Heart left ventricle (tissue), 16 donors: ENCODE results near the gene CYP4Z1. TPM values are rescaled to one million over a fixed set of nuclear protein-coding genes. Genes with fewer than 3 reads are reported as not detected.
"Not testable (repeated sequence)": the region's sequence is repeated elsewhere in the genome, so short reads cannot be mapped to it uniquely, and the experiment has no call there.

ENCODE experiments used
- ATAC-seq, 4 donors: fragments of 200-7000 bp; cut with Tn5 transposase; one replicate each; pipeline ENCODE4 v1.9.1; 2020 to 2022; ENCODE audit warnings: moderate library complexity in 4 of 4, mild to moderate bottlenecking in 3 of 4, moderate number of reproducible peaks in 1 of 4
- DNase-seq, 5 donors: peaks; one replicate each; pipeline ENCODE4 v3.0.0-alpha.2; 2020
- H3K27ac ChIP-seq, 12 donors: fragments of 200-600 bp; sonication (generic) in 4 of 12; one replicate each; pipeline versions ENCODE4 v1.5.0 to v1.8.0; 2016 to 2022; ENCODE audit warnings: mild to moderate bottlenecking in 2 of 12
- H3K27me3 ChIP-seq, 9 donors: fragments of 200-600 bp; sonication (generic) in 2 of 9; one replicate each; pipeline versions ENCODE4 v1.5.1 to v1.8.0; 2016 to 2022; ENCODE audit warnings: mild to moderate bottlenecking in 3 of 9
- H3K36me3 ChIP-seq, 9 donors: fragments of 200-600 bp; sonication (generic) in 2 of 9; one replicate each; pipeline versions ENCODE4 v1.5.0 to v1.8.0; 2018 to 2022; ENCODE audit warnings: mild to moderate bottlenecking in 2 of 9
- H3K4me1 ChIP-seq, 12 donors: fragments of 200-600 bp; sonication (generic) in 4 of 12; one replicate each; pipeline versions ENCODE4 v1.5.0 to v1.8.0; 2016 to 2022; ENCODE audit warnings: mild to moderate bottlenecking in 3 of 12
- H3K4me3 ChIP-seq, 12 donors: fragments of 200-600 bp; sonication (generic) in 4 of 12; one replicate each; pipeline versions ENCODE4 v1.5.0 to v1.8.0; 2017 to 2022; ENCODE audit warnings: mild to moderate bottlenecking in 9 of 12, moderate library complexity in 4 of 12
- H3K9me3 ChIP-seq, 12 donors: fragments of 200-600 bp; sonication (generic) in 4 of 12; one replicate each; pipeline versions ENCODE4 v1.5.0 to v1.8.0; 2016 to 2022; ENCODE audit warnings: mild to moderate bottlenecking in 1 of 12
- POLR2A ChIP-seq, 2 donors: fragments of 450-650 bp; IDR thresholded peaks; one replicate each; pipeline ENCODE4 v1.6.1; 2017; ENCODE audit warnings: antibody characterized with exemption in 2 of 2, mild to moderate bottlenecking in 2 of 2, moderate library complexity in 2 of 2
- WGBS, 4 donors: extraction: QIAGEN DNeasy Blood & Tissue Kit in 2 of 4; methylation state at CpG; one replicate each; pipeline versions ENCODE4 v1.1.5 to v1.1.7; 2013 to 2018; 5-methylcytosine and 5-hydroxymethylcytosine counted together
- intact Hi-C, 10 donors: fragments of 100-400 bp; cut with DNase I; formaldehyde crosslinking; loops; one replicate each; pipeline versions ENCODE4 v1.11.1 to v1.14.2; 2022
- polyA plus RNA-seq, 2 donors: library from polyadenylated mRNA; stranded (reverse); fragments of 200-250 nt; gene quantifications; one replicate each; pipeline ENCODE4 v1.2.3, GENCODE V29; 2013
- total RNA-seq, 9 donors: library from RNA; depleted of rRNA in 2 of 9; stranded (reverse); fragments of >200 nt in 2 of 9; fragmentation: NEBNext Ultra II Directional in 3 of 9; extraction: Animal tissue kit (Norgen Biotek cat#: 25700) in 3 of 9; gene quantifications; one replicate each; pipeline versions ENCODE4 v1.1.0 to v1.2.4, GENCODE V29; 2016 to 2023
- TF ChIP-seq, protein P1 (sequence below), 12 donors: fragments of 200-600 bp; sonication (generic) in 4 of 12; IDR thresholded peaks; one replicate each; pipeline versions ENCODE4 v1.5.0 to v1.8.0; 2018 to 2022; ENCODE audit warnings: antibody characterized with exemption in 12 of 12, mild to moderate bottlenecking in 5 of 12
- donor health status: ischemic (EF 13 %, LVEDD 7.1; RV severe dilation, severe dysfunction).
- donor health status: healthy with polysubstance abuse.
- donor health status: DM: no; HTN: yes; CAD: no.
- donor health status: DM: no; HTN: no; CAD: no.
- donor health status: ischemic (EF 25% LVEDD 6.9; RV normal size, moderate dysfunction).
- donor health status: ischemic (EF 25% LVEDD 5.7; RV mildly dilated, moderate dysfunction).
- donor health status: healthy.
- donor health status: DM: yes; HTN: yes; CAD: no.
- donor health status: ischemic (EF 35%, LVEDD 5.7; RV mildly dilated, moderate dysfunction).
- donor health status: nonischemic (EF 11% LVEDD 7.7; RV severe dilation, severe dysfunction).
- donor health status: DM: yes; HTN: yes; CAD: no.
- donor health status: PGD.
- donor health status: ischemic (EF 29% LVEDD 5.4; RV normal size, mild dysfunction).
- donor health status: nonischemic (EF 23%, LVEDD 6.1; RV moderate dilation, normal function).

The CYP4Z1 gene
- total and polyA plus RNA-seq, 11 donors, result 0.04 to 0.79 (median 0.31) TPM; not detected in 2

DNA sequence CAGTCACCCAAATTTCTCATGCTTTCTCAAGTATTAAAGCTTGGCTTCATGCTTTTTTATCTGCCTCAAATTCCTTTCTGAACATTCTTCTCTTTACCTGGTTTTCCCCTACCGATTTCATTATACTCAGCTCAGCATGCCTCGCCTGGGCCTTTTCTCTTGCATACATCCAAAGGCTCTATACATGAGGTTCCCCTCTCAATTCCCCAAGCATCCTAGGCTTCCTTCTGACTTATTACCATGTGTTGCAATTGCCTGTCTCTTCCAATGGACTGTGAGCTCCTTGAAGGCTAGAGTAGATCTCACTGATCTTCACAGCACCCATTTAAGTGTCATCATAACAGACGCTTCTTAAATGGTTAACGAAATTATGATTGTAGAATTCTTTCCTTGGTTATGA is 46.1 kb downstream of the CYP4Z1 start:
- no peak for DNase-seq
- no peaks in the 10 kb centered on the region for H3K4me1 ChIP-seq
- H3K27me3 ChIP-seq, result no peaks in the 10 kb centered on the region
- H3K36me3 ChIP-seq, result no peaks in the 10 kb centered on the region
- 82 to 90% (median 87%) methylated on average over 4 of the region's 4 CpGs for WGBS, 4 donors
- no peak for ATAC-seq
- H3K27ac ChIP-seq, result no peak overlapping the region
- H3K9me3 ChIP-seq, result peaks cover 0 to 5% (median 0%) of the 10 kb centered on the region in 12 donors
- intact Hi-C loops, result no loop called here
- TF ChIP-seq POLR2A (IDR thresholded peaks at IDR 0.05), result no peak
- TF ChIP-seq, protein P1, sequence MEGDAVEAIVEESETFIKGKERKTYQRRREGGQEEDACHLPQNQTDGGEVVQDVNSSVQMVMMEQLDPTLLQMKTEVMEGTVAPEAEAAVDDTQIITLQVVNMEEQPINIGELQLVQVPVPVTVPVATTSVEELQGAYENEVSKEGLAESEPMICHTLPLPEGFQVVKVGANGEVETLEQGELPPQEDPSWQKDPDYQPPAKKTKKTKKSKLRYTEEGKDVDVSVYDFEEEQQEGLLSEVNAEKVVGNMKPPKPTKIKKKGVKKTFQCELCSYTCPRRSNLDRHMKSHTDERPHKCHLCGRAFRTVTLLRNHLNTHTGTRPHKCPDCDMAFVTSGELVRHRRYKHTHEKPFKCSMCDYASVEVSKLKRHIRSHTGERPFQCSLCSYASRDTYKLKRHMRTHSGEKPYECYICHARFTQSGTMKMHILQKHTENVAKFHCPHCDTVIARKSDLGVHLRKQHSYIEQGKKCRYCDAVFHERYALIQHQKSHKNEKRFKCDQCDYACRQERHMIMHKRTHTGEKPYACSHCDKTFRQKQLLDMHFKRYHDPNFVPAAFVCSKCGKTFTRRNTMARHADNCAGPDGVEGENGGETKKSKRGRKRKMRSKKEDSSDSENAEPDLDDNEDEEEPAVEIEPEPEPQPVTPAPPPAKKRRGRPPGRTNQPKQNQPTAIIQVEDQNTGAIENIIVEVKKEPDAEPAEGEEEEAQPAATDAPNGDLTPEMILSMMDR (IDR thresholded peaks at IDR 0.05), result no peak
- H3K4me3 ChIP-seq, result no peak overlapping the region

DNA sequence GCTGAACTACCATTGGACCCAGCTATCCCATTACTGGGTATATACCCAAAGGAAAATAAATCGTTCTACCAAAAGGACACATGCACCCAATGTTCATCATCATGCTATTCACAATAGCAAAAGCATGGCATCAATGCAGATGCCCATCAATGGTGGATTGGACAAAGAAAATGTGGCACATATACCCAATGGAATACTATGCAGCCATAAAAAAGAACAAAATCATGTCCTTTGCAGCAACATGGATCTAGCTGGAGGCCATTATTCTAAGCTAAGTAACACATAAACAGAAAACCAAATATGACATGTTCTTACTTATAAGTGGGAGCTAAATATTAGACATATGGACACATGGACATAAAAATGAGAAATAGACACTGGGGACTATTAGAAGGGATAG is 54.0 kb downstream of the CYP4Z1 start:
- WGBS, 4 donors, result 71 to 85% (median 78%) methylated on average over 1 of the region's 1 CpG
- H3K27me3 ChIP-seq, H3K36me3 ChIP-seq, ATAC-seq, intact Hi-C loops, DNase-seq, H3K4me1 ChIP-seq, H3K27ac ChIP-seq, H3K4me3 ChIP-seq: not testable (repeated sequence)
- H3K9me3 ChIP-seq, result peaks cover 0 to 11% (median 0%) of the 10 kb centered on the region in 12 donors

DNA sequence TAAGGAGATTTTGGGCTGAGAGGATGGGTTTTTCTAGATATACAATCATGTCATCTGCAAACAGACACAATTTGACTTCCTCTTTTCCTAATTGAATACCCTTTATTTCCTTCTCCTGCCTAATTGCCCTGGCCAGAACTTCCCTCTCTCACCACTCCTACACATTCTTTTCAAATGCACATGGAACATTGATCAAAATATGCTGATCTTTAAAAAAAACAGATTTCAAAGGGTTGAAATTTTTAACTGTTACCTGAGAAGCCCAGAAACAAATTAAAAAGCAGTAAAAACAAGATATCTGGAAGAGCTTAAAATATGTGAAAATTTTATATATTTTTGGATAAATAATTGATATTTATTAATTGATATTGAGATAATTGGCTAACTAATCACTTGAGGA is 57.8 kb downstream of the CYP4Z1 start:
- DNase-seq, H3K27me3 ChIP-seq, H3K27ac ChIP-seq, intact Hi-C loops, H3K4me1 ChIP-seq, H3K36me3 ChIP-seq, H3K4me3 ChIP-seq, ATAC-seq: not testable (repeated sequence)
- peaks cover 0 to 11% (median 3%) of the 10 kb centered on the region in 12 donors for H3K9me3 ChIP-seq

DNA sequence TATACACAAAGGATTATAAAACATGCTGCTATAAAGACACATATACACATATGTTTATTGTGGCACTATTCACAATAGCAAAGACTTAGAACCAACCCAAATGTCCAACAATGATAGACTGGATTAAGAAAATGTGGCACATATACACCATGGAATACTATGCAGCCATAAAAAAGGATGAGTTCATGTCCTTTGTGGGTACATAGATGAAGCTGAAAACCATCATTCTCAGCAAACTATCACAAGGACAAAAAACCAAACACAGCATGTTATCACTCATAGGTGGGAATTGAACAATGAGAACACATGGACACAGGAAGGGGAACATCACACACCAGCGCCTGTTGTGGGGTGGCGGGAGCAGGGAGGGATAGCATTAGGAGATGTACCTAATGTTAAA is 60.0 kb downstream of the CYP4Z1 start:
- H3K27ac ChIP-seq, DNase-seq, intact Hi-C loops, H3K4me1 ChIP-seq, ATAC-seq, H3K36me3 ChIP-seq, H3K9me3 ChIP-seq, H3K27me3 ChIP-seq, H3K4me3 ChIP-seq: not testable (repeated sequence)
- 90 to 98% (median 92%) methylated on average over 2 of the region's 2 CpGs for WGBS, 4 donors

DNA sequence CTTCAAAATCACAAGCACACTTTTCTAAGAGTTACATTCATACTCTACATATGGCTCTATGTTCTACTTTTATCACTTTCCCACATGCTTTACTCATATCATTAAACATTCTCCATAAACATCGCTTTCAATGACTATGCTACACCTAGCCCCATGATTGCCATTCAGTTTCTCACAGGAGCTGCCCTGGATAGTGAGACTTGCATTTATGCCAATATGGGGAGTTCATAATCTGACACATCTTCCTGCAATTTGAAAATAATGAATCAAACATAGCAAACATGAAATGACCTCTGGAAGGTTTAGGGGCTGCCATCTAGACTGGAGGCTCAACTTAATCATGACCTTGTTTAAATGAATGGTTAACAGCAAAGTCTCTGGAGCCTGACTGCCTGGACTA is 61.2 kb downstream of the CYP4Z1 start:
- 89 to 100% (median 95%) methylated on average over 1 of the region's 1 CpG for WGBS, 4 donors
- H3K9me3 ChIP-seq, result peaks cover 0 to 5% (median 0%) of the 10 kb centered on the region in 12 donors
- no peaks in the 10 kb centered on the region for H3K4me1 ChIP-seq
- TF ChIP-seq, protein P1 (IDR thresholded peaks at IDR 0.05), result no peak
- no peak for TF ChIP-seq POLR2A (IDR thresholded peaks at IDR 0.05)
- peaks cover 0 to 4% (median 0%) of the 10 kb centered on the region in 9 donors for H3K27me3 ChIP-seq
- intact Hi-C loops, result no loop called here
- H3K4me3 ChIP-seq, result no peak overlapping the region
- DNase-seq (no peak), ATAC-seq (no peak)
- H3K36me3 ChIP-seq, result no peaks in the 10 kb centered on the region
- H3K27ac ChIP-seq, result no peak overlapping the region

DNA sequence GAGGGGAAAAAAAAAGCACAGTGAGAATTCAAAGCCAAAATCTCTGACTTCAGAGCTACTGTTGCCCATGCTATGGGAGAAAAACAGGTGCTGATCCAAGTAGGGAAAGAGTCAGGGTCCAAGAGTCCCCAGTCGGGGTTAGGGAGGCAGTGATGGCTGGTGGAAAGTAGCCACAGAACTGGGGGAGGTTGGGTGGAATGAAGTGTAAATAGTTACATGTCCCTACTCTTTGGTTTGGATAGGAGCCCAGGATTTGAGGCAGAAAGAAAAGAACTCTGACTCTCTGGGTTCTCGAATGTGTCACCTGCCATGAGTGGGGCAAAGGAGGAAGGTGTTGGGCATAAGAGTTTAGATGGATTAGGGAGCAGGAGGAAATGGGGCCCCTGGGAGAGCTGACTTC is 61.8 kb downstream of the CYP4Z1 start:
- H3K4me1 ChIP-seq, intact Hi-C loops, H3K27me3 ChIP-seq, H3K36me3 ChIP-seq, H3K9me3 ChIP-seq, ATAC-seq, DNase-seq, H3K4me3 ChIP-seq, H3K27ac ChIP-seq: not testable (repeated sequence)
- WGBS, 4 donors, result 63 to 80% (median 70%) methylated on average over 2 of the region's 2 CpGs

DNA sequence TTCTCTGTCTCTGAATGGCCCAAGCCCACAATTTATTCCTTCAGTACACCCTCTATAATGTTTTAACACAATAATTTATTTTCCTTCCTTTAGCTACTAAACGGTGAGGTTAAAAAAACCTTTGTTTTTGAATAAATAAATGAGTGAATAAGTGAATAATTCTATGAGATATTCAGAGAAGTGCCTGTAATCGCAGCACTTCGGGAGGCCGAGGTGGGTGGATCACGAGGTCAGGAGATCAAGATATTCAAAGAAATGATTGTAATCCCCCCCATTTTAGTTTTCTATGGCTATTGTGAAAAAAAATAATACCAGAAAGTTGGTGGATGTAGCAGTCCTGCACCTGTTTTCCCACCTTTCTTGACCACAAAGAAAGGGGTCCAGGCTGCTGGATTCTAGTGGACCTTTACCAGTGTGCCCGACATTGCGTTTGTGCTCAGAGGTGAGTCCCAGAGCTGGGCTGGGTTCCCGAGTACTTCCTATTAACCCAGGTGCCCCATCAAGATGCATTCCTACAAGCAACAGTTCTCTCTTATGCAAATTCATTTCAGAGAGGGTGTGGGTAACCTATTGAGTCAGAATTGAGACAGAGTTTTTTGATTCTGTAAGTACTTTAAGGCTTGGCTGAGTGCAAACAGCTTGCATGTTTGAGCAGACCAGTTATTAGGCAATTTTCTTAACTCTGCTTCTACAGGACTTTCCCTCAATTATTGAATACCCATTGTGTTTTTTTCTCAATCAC is 62.6 kb downstream of the CYP4Z1 start:
- H3K27me3 ChIP-seq, ATAC-seq, H3K9me3 ChIP-seq, H3K27ac ChIP-seq, intact Hi-C loops, H3K4me3 ChIP-seq, H3K36me3 ChIP-seq, H3K4me1 ChIP-seq, DNase-seq: not testable (repeated sequence)
- WGBS, 4 donors, result 77 to 81% (median 79%) methylated on average over 8 of the region's 8 CpGs

DNA sequence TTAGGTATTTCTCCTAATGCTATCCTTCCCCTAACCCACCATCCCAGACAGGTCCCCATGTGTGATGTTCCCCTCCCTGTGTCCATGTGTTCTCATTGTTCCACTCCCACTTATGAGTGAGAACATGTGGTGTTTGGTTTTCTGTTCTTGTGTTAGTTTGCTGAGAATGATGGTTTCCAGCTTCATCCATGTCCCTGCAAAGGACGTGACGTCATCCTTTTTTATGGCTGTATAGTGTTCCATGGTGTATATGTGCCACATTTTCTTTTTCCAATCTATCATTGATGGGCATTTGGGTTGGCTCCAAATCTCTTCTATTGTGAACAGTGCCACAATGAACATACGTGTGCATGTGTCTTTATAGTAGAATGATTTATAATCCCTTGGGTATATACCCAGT is 65.6 kb downstream of the CYP4Z1 start:
- H3K27ac ChIP-seq, H3K9me3 ChIP-seq, DNase-seq, H3K4me3 ChIP-seq, intact Hi-C loops, ATAC-seq, H3K4me1 ChIP-seq, H3K36me3 ChIP-seq, H3K27me3 ChIP-seq: not testable (repeated sequence)
- 89 to 93% (median 90%) methylated on average over 3 of the region's 3 CpGs for WGBS, 4 donors
